ENCODE measurements around the gene ASTN2.

ASTN2 gene

DNA sequence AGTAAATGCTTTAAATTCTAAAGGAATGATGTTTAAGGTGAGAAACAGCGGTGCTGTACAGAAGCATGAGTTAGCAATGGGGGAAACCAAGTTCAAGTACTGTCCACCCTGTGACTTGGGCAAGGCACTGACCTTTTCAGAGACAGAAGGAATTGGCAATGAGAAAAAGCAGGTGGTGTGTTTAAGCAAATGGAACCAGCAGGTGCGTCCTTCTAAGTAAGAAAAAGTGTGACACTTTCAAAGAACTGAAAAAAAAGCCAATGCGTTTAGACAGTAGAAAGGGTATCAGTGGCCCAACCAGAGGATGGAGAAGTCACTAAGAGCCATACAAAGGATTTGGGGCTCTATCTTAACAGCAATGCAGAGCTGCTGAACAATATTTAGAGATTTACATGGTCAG, 1010.6 kb downstream of the ASTN2 start:
- TF ChIP-seq EZH2 (optimal IDR thresholded peaks at IDR 0.05; ENCODE audit: low read depth, low read length) (no peak), EZH2phosphoT487 (IDR thresholded peaks at IDR 0.05; ENCODE audit: low read length) (no peak)
- TF ChIP-seq, protein P1, sequence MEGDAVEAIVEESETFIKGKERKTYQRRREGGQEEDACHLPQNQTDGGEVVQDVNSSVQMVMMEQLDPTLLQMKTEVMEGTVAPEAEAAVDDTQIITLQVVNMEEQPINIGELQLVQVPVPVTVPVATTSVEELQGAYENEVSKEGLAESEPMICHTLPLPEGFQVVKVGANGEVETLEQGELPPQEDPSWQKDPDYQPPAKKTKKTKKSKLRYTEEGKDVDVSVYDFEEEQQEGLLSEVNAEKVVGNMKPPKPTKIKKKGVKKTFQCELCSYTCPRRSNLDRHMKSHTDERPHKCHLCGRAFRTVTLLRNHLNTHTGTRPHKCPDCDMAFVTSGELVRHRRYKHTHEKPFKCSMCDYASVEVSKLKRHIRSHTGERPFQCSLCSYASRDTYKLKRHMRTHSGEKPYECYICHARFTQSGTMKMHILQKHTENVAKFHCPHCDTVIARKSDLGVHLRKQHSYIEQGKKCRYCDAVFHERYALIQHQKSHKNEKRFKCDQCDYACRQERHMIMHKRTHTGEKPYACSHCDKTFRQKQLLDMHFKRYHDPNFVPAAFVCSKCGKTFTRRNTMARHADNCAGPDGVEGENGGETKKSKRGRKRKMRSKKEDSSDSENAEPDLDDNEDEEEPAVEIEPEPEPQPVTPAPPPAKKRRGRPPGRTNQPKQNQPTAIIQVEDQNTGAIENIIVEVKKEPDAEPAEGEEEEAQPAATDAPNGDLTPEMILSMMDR (IDR thresholded peaks at IDR 0.05; ENCODE audit: low read length), result no peak
- Histone ChIP-seq H3K4me3 (ENCODE audit: low read length) (no peak overlapping the region), H4K20me1 (ENCODE audit: insufficient read depth, low read length) (no peaks in the 10 kb centered on the region), H3K9me2 (replicated peaks; ENCODE audit: insufficient read depth, low read length) (no peaks in the 10 kb centered on the region), H3K9me3 (replicated peaks; ENCODE audit: insufficient read depth, low read length) (no peaks in the 10 kb centered on the region), H3K79me2 (ENCODE audit: low read length) (no peaks in the 10 kb centered on the region), H3K9ac (ENCODE audit: low read length) (no peak overlapping the region), H3K27ac (ENCODE audit: low read length) (no peak overlapping the region), H3K36me3 (replicated peaks; ENCODE audit: insufficient read depth, low read length) (no peaks in the 10 kb centered on the region), H3K4me1 (ENCODE audit: low read length) (no peaks in the 10 kb centered on the region), H3K4me2 (ENCODE audit: low read depth, low read length) (no peak overlapping the region), H2AFZ (ENCODE audit: low read length) (no peak overlapping the region), H3F3A (ENCODE audit: insufficient read depth, low read length) (no peaks in the 10 kb centered on the region), H3K27me3 (replicated peaks; ENCODE audit: insufficient read depth, low read length) (no peaks in the 10 kb centered on the region)
- DNase-seq, result no peak

DNA sequence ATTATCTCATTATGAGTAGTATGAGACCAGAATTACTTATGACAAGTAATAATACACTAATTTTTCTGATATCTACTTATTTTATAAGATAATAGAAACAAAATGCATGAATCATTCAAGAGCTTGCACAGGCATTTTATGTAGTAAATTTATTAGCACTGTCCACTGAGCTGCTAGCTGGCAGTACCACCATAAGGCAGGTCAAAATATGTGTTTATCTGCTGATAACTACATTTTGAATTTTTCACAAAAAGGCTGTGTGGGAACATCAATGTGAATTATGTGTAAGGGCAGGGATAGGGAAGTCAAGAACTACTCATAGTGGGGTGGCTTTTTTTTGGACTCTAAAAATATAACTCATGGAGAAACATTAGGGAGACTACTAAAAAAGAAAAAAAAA, 1011.7 kb downstream of the ASTN2 start:
- Histone ChIP-seq H3F3A (ENCODE audit: insufficient read depth, low read length) (no peaks in the 10 kb centered on the region), H3K9ac (ENCODE audit: low read length) (no peak overlapping the region), H3K27ac (ENCODE audit: low read length) (no peak overlapping the region), H4K20me1 (ENCODE audit: insufficient read depth, low read length) (no peaks in the 10 kb centered on the region), H3K79me2 (ENCODE audit: low read length) (no peaks in the 10 kb centered on the region), H2AFZ (ENCODE audit: low read length) (no peak overlapping the region), H3K36me3 (replicated peaks; ENCODE audit: insufficient read depth, low read length) (no peaks in the 10 kb centered on the region), H3K4me2 (ENCODE audit: low read depth, low read length) (no peak overlapping the region), H3K27me3 (replicated peaks; ENCODE audit: insufficient read depth, low read length) (no peaks in the 10 kb centered on the region), H3K9me2 (replicated peaks; ENCODE audit: insufficient read depth, low read length) (no peaks in the 10 kb centered on the region), H3K4me3 (ENCODE audit: low read length) (no peak overlapping the region), H3K4me1 (ENCODE audit: low read length) (no peaks in the 10 kb centered on the region), H3K9me3 (replicated peaks; ENCODE audit: insufficient read depth, low read length) (no peaks in the 10 kb centered on the region)
- no peak for DNase-seq
- no peak for TF ChIP-seq EZH2 (optimal IDR thresholded peaks at IDR 0.05; ENCODE audit: low read depth, low read length)

DNA sequence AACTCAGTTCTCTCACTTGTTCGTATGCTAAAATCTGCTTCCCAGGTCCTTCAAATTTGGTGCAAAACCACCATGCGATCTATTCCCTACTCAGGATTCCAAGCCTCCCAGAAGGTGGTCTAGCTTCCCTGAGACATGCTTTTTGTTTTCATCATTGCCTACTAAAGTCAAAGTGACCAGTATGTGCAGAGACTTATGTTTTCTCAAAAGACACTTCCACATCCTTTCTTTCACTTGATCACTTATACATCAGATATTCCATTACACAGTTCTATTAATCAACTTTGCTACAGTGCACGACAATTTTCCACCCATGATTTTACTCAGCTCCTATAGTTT, 1019.2 kb downstream of the ASTN2 start:
- Histone ChIP-seq H4K20me1 (ENCODE audit: insufficient read depth, low read length) (no peaks in the 10 kb centered on the region), H3K9ac (ENCODE audit: low read length) (no peak overlapping the region)
- TF ChIP-seq, protein P1 (IDR thresholded peaks at IDR 0.05; ENCODE audit: low read length), result no peak
- TF ChIP-seq EZH2phosphoT487 (IDR thresholded peaks at IDR 0.05; ENCODE audit: low read length), result no peak
- no peak for TF ChIP-seq EZH2 (optimal IDR thresholded peaks at IDR 0.05; ENCODE audit: low read depth, low read length)

DNA sequence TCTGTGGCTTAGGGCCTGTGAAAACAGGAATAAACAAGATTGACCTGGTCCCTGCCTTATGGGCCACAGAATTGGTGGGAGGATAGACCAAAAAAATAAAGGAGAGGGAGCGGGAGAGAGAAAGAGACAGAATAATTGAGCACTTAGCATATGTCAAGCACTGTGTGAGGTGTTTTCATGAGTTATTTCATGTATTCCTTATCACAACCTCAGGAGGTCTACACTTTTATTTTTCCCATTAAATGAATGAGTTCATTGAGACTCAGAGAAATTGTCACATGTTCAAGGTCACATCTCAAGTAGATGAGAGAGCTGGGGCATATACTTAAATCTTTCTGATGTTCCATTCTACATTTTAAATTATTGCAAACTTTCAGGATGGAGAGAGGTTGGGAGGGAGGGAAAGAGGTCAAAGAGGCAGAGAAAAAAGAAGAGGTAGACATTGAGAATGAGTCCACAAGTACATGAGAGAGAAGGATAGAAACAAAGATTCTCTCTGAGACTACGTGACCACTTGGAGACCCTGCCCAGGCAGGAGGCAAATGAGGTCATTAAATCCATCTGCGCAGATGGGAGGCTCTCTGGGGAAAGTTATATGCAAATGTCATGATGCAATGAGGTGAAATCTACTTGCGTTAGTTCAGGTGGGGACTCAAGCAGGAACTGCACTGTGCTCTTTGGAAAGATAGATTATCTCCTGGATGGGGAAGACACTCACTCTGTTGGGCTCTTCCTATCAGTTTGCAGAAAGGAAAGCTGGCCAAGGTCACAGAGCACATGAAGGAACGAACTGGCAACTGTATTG, 1019.8 kb downstream of the ASTN2 start:
- Histone ChIP-seq H3K9ac (ENCODE audit: low read length) (no peak overlapping the region), H3K4me2 (ENCODE audit: low read depth, low read length) (no peak overlapping the region), H2AFZ (ENCODE audit: low read length) (no peak overlapping the region), H3K9me3 (replicated peaks; ENCODE audit: insufficient read depth, low read length) (no peaks in the 10 kb centered on the region), H3K27me3 (replicated peaks; ENCODE audit: insufficient read depth, low read length) (no peaks in the 10 kb centered on the region), H3K27ac (ENCODE audit: low read length) (no peak overlapping the region), H3K79me2 (ENCODE audit: low read length) (no peaks in the 10 kb centered on the region), H3K36me3 (replicated peaks; ENCODE audit: insufficient read depth, low read length) (no peaks in the 10 kb centered on the region), H4K20me1 (ENCODE audit: insufficient read depth, low read length) (no peaks in the 10 kb centered on the region), H3K4me1 (ENCODE audit: low read length) (no peaks in the 10 kb centered on the region), H3K9me2 (replicated peaks; ENCODE audit: insufficient read depth, low read length) (no peaks in the 10 kb centered on the region), H3F3A (ENCODE audit: insufficient read depth, low read length) (no peaks in the 10 kb centered on the region), H3K4me3 (ENCODE audit: low read length) (no peak overlapping the region)
- TF ChIP-seq, protein P1 (IDR thresholded peaks at IDR 0.05; ENCODE audit: low read length), result no peak
- TF ChIP-seq EZH2 (optimal IDR thresholded peaks at IDR 0.05; ENCODE audit: low read depth, low read length), result no peak
- TF ChIP-seq EZH2phosphoT487 (IDR thresholded peaks at IDR 0.05; ENCODE audit: low read length), result no peak
- no peak for DNase-seq

More for the DNA sequence above, 1019.2 kb downstream of the ASTN2 start:
- DNase-seq, result no peak
- Histone ChIP-seq H2AFZ (ENCODE audit: low read length) (no peak overlapping the region), H3K27me3 (replicated peaks; ENCODE audit: insufficient read depth, low read length) (no peaks in the 10 kb centered on the region), H3K36me3 (replicated peaks; ENCODE audit: insufficient read depth, low read length) (no peaks in the 10 kb centered on the region), H3K4me3 (ENCODE audit: low read length) (no peak overlapping the region), H3K27ac (ENCODE audit: low read length) (no peak overlapping the region), H3K79me2 (ENCODE audit: low read length) (no peaks in the 10 kb centered on the region), H3K9me3 (replicated peaks; ENCODE audit: insufficient read depth, low read length) (no peaks in the 10 kb centered on the region), H3K4me2 (ENCODE audit: low read depth, low read length) (no peak overlapping the region), H3K9me2 (replicated peaks; ENCODE audit: insufficient read depth, low read length) (no peaks in the 10 kb centered on the region), H3K4me1 (ENCODE audit: low read length) (no peaks in the 10 kb centered on the region), H3F3A (ENCODE audit: insufficient read depth, low read length) (no peaks in the 10 kb centered on the region)

Measured in MM.1S (cell line).